Stimulated activated CD8-positive, alpha-beta memory T cell treated with anti-CD3 and anti-CD28 coated beads, Interleukin-12 subunit alpha, Interleukin-12 subunit beta, amount 100 ng/mL, for 4 hours (primary cell): ENCODE data around the gene COMP.
A peak's percentile ranks its signal among the peaks of the same experiment; 100 is the strongest.

Source experiments
- DNase-seq: peaks from one replicate; pipeline ENCODE4 v3.0.0-alpha.2; 2020; ENCODE audit warnings: low read depth

Gene COMP

DNA sequence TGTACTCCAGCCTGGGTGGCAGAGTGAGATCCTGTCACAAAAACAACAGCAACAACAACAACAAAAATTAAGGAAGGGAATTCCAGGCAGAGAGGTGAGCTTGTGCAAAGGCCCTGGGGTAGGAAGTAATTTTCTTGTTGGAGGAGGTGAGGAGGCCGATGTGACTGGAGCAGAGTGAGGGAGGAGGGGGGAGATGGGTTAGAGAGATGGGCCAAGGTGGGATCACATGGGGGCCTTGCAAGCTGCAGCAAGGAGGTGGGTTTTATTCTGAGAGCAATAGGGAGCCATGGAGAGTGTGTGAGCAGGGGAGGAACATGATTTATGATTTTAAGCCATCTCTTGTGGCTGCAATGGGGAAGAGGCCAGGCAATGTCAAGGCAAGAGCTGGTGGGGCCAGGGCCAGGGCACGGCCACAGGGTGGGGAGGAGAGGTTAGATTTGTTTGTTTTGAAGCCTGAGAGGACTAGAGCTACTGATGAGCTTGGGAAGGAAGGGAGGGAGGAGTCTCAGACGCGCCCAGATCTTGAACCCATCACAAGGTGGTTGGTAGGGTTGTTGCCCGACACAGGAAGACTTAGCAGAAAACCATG lies 12.5 kb upstream of the COMP start:
- DNase-seq: no peak

DNA sequence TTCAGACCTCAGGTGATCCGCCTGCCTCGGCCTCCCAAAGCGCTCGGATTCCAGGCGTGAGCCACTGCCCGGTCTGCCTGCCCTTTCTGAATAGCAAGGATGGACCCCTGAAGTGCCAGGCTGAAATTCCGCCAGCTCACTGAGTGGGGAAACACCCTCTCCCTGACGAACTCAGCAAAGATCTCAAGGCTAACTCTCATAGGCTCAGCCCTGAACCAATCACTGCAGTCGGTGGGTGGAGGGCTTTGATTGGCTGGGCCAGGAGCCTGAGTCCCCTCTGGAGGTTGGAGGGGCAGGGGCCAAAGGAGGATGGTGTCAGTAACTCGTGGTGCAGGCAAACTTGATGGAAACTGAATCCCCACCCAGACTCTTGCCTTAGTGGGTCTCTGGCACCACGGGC lies 11.2 kb upstream of the COMP start:
- DNase-seq: no peak

DNA sequence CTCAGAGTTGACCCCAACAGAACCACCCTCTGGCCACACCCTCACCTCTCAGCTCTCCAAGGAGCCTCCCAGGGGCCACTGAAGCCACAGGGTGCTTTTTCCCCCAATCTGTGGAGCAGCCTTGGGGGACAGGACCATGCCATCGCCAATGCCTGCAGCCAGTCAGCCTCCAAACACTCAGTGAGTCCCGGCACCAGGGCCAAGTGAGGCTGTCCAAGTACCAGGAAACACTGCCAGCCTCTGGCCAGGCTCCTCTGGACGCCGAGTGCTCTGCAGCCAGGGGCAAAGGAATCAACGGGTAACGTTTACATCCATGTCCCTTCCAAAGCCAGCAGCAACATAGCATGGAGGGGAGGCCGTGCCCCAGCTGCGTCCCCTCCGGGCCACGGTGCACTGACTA lies 9.5 kb upstream of the COMP start:
- DNase-seq: no peak

DNA sequence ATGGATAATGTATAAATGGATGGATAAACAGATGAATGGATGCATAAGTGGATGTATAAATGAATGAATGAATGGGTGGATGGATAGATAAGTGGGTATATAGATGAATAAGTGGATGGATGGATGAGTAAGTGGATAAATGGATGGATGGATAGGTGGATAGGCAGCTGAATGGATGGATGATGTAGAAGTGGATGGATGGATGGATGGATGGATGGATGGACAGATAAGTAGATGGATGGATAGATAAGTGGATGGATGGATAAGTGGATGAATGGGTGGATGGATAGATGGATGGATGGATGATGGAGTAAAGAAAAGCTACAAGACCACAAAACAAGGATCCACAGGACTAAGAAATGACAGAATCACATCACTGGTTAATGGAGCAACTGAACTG lies 9.0 kb upstream of the COMP start:
- no peak for DNase-seq

DNA sequence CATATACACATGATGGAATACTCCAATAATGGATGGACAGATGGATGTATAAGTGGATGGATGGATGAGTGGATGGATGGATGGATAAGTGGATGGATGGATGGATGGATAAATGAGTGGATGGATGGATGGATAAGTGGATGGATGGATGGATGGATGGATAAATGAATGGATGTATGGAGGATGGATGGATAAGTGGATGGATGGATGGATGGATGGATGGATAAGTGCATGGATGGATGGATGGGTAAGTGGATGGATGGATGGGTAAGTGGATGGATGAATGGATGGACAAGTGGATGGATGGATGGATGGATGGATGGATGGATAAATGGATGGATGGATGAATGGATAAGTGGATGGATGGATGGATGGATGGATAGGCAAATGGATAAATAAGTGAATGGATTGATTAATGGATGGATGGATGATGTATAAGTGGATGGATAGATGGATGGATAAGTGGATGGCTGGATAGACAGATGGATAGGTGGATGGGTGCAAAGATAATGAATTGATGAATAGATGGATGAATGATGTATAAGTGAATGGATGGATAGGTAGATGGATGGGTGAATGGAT lies 8.4 kb upstream of the COMP start:
- DNase-seq: no peak

DNA sequence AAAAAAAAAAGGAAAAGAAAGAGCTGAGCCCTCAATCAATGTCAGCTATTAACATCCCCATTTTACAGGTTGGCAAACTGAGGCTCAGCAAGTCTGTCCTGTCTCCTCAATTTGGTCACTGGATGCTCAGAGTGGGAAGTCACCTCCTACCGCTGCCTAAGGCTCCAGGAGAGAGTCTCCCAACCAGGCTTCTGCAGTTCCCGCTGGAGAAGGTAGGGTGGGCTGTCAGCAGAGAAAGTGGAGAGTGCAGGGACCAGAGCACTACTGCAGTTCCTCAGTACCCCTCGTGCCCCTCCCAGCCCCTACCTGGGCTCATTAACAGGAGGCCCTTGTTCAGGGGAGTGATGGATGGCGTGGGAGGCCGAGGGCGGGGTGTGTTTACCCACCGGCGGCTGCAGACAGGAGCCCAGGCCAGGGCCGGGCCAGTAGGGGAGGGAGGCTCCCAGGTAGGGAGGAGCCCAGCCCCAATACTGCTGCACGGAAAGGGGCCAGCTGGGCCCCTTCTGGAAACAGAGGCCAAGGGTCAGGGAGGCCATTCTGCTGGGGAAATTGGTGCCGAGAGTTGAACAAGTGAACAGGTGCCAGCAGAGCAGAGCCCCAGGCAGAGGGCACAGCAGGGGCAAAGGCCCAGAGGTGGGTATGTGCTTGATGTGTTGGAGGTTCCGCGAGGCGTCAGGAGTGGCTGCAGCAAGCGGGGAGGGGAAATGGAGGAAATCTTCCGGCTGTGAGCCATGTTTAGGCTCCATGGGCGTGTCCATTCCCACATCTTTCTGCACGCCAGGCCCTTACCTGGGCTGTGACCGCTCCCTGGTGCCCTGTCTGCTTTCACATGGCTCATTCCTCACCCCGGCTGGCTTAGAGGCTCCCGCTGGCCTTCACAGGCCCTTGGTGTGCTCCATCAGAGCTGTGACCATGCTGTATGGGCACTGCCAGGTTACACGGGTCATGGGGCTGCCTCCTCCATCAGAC lies 7.6 kb upstream of the COMP start:
- DNase-seq: no peak

DNA sequence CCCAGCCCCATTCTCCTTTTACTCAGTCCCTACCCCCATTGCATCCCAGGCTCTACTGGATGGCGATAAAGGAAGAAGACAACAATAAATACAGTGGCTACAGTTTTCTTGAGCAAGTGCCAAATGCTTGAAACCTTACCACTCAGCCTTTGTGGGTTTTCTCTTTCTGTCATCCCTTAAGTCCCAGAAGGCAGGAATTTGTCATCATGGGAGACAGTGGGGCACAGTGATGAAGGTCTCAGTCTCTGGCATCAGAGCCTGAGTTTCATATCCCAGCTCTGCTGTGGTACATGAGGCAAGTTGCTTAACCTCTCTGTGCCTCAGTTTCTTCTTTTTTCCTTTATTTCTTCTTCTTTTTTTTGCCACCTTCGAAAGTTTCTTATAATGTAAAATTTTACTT lies 5.1 kb upstream of the COMP start:
- no peak for DNase-seq

DNA sequence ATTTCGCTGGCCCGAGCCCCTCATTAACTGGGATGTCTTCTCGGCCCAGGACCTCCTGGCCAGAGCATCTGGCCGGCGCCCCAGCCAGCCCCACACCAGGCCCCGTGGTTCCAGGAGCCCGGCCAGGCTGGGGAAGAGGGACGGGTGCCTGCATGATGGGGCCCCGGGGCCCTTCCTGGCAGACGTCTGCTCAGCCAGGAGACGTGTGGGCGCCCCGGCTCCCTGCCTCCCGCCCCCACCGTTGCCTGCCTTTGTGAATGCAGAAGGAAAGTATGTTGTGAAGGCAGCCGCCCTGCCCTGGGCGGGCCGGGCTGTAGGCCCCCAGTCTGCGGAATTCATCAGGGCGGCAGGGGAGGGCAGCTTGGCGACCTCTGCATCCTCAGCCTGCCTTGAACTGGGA lies 4.4 kb upstream of the COMP start:
- no peak for DNase-seq

DNA sequence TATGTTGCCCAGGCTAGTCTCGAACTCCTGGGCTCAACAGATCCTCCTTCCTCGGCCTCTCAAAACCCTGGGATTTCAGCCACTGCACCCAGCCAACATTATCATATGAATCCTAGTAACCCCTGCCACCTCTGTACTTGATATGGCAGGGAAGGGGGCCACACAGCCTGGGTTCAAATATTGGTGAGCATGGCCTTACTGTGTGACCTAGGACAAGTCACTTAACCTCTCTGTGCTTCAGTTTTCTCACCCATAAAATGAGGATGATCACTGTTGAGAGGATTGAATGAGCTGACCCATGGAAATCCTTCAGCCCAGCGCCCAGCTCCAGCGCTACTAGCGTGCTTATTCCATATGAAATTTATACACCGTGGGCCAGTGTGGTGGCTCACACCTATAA lies 3.6 kb upstream of the COMP start:
- DNase-seq: no peak

DNA sequence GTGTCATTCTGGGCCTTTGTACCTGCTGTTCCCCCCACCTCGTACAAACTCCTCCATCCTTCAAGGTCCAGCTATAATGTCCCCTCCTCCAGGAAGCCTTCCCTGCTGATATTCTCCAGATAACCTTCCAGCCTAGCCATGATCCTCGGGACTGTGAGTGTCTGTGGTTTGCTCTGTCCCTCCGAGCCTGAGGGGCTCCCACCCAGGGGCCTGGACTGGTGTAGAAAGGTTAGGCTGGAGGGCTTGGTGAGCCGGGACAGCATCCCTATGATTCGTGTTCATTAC lies 2.9 kb upstream of the COMP start:
- no peak for DNase-seq

DNA sequence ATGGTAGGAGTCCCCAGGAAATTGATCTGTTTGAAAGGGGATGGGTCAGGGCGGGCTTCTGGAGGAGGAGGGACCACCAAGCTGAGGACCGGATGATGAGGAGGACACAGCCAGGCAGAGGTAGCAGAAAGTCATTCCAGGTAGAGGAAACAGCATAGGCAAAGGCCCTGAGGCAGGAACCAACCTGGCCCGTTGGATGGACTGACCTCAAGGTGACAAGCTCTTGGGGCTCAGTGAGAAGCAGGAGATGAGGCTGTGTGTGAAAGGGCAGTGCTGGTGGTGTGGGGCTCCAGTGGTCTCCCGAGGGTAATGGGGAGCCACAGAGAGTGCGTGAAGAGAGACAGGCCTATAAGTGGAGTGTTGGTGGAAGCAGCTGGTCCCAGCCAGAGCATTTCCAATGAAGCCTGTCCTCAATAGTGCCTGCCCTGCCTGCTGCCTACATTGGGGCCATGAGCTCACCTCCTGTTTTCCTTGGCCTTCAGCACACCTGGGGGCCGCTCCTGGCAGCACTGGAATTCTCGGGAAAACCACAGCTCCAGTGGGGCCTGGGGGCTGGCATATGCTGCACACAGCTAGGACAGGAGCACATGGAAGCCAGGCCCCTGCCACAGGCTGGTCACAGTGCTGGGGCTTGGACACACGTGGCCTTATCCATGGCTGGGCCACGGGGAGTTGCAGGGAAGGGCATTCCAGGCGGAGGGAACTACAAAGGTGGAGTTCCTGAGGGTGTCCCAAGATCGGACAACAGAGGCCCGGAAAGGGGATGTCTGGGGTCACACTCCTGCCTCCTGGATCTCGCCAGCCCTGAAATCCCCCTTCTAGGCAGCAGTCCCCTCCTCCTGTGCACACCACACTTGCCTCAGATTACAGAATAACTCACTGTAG lies 2.3 kb upstream of the COMP start:
- DNase-seq: no peak

DNA sequence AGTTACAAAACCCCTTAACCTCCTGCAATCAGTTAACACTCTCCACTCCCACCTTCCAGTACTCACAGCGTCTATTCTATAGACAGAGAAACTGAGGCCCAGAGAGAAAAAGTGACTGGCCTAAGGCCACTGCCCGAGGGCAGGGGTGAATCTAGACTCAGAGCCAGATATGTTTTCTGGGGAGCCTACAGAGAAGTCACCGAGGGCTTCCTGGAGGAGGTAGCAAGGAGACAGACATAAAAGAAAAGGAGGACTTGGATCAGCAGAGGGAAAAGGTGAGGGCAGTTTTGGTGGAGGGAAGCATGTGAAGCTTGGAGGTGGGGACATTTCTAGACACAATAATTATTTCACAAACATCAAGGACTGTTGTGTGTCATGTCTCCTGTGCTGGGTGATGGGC lies 1.6 kb upstream of the COMP start:
- DNase-seq: no peak

DNA sequence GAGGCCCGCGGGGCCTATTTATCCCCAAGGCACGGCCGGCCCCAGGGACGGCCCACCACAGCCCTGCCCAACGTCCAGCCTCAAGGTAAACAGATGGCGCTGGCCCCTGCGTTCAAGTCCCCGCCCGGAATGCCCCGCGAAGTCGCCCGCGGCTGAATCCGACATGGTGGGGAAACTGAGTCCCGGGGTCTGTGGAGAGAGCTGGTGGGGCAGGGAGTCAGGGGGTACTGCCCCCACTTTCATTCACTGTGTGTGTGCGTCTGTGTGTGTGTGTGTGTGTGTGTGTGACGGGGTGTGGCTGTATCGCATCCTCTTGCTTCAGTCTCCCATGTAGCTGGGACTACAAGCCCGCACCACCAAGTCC lies 192 bp upstream of the COMP start:
- DNase-seq: no peak

DNA sequence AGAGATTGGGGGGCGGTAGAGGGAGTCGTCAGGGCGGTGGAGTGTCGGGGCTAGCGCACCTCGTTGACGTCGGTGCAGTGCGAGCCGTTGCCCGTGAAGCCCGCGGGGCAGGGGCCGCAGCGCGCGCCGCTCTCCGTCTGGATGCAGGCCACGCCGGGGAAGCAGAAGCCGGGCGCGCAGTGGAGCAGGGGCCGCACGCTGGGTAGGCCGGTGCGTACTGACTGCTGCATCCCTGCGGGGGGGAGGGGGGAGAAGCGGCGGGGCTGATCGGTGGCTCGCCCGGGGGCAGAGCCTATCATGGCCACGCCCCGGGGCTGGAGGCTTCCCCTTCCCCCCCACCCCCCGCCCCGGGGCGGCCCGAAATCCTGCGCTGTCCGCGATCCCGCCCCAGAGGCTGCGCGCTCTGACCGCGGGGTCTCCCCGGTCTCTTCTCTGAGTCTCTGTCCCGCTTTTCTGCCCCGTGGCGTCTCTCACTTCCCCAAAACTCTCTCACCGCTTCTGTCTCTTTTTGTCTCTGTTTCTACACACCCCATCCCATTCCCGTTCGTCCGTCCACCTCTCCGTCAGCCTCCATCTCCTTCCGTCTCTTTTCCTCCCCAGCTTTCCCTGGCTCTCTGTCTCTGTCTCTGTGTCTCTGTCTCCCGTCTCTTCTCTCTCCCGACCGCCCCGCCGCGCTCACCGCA lies 1.1 kb downstream of the COMP start:
- no peak for DNase-seq

DNA sequence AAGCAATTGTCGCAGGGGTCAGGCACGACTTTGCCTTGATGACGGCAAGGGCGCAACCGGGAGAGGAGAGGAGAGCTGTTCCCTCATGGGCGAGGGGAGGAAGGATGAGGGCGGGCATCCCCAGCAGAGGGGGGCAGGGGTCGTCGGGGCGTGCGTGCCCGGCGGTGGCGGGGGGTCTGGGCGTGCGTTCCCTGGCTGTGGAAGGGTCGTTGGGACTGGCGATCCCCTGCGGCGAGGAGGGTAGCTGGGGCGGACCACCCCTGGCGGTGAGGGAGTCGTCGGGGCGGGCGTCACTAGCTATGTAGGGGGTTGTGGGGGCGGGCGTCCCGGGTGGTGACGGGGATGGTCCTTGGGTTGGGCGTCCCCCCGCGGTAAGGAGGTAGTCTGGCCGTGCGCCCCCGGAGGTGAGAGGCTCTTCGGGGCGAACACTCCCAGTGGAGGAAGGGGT lies 1.7 kb downstream of the COMP start:
- no peak for DNase-seq

DNA sequence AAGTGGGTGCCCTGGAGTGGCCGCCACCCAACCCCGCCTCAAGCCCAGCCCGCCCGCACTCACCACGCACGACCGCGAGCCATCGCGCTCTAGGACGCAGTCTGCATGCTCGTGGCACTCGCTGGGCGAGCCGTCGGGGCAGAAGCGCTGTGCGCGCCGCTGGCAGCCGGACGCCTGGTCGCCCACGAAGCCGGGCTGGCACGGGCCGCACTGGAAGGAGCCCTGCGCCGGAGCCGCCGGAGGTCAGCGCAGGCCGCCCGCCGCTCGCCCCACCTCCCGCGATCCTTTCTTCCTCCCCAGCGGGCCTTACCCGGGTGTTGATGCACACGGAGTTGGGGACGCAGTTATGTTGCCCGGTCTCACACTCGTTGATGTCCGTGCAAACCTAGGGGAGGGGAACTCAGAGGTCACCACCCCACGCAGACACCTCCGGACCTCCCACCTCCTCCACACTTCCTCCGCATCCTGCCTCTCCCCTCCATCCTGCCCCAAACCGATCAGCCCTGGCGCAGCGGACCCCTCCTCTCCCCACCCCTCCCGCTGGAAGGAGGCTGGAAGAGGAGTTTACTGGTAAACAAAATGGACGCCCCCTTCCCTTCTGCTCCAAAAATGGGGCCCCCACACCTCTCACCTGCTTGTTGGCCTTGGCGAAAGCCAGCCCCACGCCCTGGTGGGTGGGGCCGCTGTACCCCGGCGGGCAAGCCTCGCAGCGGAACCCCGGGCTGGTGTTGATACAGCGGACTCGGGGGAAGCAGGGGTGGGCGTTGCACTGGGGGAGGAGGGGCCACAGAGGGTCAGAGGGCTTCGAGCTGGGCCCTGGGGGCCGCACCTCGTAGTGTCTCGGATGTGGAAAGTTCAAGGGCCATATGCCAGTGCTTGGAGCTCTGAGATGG lies 2.3 kb downstream of the COMP start:
- no peak for DNase-seq

DNA sequence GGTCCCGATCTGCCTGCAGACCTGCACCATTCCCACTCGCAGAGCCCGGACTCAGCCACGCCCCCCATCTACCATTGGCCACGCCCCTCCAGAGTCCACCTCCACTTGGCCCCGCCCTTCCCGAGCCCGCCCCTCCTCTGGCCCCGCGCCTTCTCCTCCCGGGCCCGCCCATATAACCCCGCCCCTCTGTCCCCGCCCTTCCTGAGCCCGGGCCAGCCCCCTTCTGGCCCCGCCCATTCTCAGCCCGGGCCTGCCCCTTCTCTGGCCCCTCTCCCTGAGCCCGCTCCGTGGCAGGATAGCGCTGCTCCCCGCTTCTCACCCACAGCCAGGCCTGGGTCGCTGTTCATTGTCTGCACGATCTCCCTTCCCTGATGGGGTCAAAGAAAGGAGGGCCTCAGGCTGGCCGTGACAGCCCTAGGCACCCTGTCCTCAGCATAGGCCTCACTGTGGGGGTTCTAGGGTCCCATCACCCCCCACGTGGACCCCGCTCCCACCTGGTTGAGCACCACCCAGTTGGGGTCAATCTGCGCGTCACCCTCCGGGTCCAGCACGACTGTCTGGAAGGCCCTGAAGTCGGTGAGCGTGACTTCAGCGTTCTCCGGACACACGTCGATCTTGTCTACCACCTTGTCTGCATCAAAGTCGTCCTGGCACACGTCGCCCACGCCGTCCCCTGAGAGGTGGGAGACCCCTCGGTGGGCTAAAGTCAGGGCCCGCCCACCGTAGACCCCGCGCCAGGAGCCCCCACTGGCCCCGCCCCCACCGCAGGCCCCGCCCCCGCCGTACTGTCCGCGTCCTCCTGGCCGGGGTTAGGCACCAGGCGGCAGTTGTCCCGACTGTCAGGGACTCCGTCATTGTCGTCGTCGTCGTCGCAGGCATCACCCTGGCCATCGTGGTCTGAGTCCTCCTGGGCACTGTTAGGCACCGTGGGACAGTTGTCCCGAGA lies 5.7 kb downstream of the COMP start:
- DNase-seq: peak; percentile 21

DNA sequence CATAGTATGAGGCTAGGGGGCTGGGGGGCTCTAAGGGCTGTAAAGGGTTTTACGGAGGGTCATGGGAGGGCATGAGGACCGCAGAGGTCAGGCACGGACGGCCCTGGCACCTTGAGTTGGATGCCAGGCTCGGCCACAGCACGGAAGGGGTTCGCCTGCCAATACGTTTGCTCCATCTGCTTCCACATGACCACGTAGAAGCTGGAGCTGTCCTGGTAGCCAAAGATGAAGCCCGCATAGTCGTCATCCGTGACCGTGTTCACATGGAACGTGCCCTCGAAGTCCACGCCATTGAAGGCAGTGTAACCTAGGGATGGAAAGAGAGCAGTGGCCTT lies 6.4 kb downstream of the COMP start:
- no peak for DNase-seq

DNA sequence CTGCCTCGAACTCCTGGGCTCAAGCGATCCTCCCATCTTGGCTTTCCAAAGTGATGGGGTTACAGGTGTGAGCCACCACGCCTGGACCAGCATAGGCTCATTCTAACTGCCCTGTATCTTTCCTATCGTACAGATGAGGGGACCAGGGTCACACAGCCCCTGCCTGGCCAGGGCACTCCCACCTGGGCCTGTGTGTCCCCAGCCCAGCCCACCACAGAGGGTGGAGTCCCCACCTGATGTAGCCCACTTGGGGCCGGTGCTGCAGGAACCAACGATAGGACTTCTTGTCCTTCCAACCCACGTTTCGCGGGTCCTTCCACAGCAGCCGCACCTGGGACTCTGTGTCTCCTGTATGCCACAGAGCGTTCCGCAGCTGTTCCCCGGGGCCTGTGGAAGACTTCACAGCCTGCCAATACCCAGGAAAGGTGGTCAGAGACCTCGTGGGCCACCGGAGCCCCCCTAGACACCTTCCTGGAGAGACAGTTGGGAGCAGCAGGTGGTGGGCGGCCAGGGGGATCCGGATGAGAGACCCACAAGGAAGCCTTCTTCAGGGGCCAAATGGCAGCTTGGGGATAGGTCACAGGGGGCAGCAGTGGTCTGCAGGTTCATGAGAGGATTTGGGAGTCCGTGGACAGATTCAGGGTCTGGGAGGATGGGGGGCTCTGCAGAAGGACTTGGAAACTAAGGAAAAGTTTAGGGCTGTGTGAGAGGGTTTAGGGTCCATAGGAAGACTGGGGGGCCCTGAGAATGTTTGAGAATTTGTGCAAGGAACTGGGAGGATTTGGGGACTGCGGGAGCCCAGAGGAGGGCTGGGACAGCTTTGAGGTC lies 6.9 kb downstream of the COMP start:
- no peak for DNase-seq
